Glutamatergic neuron (in vitro differentiated cells): Measurements from ENCODE around the gene KATNAL2. TPM values are rescaled to one million over a fixed set of nuclear protein-coding genes. Genes with fewer than 3 reads are reported as not detected.

ENCODE experiments used
- DNase-seq: peaks from one replicate; pipeline ENCODE4 v3.0.0; 2022
- H3K27ac Mint-ChIP-seq: one replicate; pipeline ENCODE4 v1.8.0; 2020; ENCODE audit warnings: mild to moderate bottlenecking, mixed read lengths, inconsistent platforms; ENCODE audit not compliant: unreplicated experiment
- H3K27me3 Mint-ChIP-seq: one replicate; pipeline ENCODE4 v1.8.0; 2020; ENCODE audit warnings: mild to moderate bottlenecking, moderate library complexity, mixed read lengths, inconsistent platforms; ENCODE audit not compliant: unreplicated experiment
- H3K36me3 Mint-ChIP-seq: one replicate; pipeline ENCODE4 v1.8.0; 2020; ENCODE audit warnings: mild to moderate bottlenecking, mixed read lengths, inconsistent platforms; ENCODE audit not compliant: unreplicated experiment
- H3K4me1 Mint-ChIP-seq: one replicate; pipeline ENCODE4 v1.8.0; 2020; ENCODE audit warnings: mild to moderate bottlenecking, low read depth, mixed read lengths, inconsistent platforms; ENCODE audit not compliant: unreplicated experiment
- H3K4me3 Mint-ChIP-seq: one replicate; pipeline ENCODE4 v1.8.0; 2020; ENCODE audit warnings: mild to moderate bottlenecking, mixed read lengths, inconsistent platforms; ENCODE audit not compliant: unreplicated experiment
- H3K9me3 Mint-ChIP-seq: one replicate; pipeline ENCODE4 v1.8.0; 2020; ENCODE audit warnings: mild to moderate bottlenecking, moderate library complexity, mixed read lengths, inconsistent platforms; ENCODE audit not compliant: unreplicated experiment
- total RNA-seq: library from RNA; stranded (reverse); fragmentation: NEBNext Ultra II Directional; extraction: Animal tissue kit (Norgen Biotek cat#: 25700); gene quantifications from one replicate; pipeline ENCODE4 v1.2.1, GENCODE V29; 2021; ENCODE audit not compliant: unreplicated experiment
- TF ChIP-seq, protein P1 (sequence below): fragments of 200-600 bp; sonication (generic); IDR thresholded peaks from one replicate; pipeline ENCODE4 v1.5.0; 2021; ENCODE audit not compliant: partially characterized antibody, unreplicated experiment

Gene KATNAL2
- total RNA-seq, 1 donor from 2014 or later = 2.4 TPM

DNA sequence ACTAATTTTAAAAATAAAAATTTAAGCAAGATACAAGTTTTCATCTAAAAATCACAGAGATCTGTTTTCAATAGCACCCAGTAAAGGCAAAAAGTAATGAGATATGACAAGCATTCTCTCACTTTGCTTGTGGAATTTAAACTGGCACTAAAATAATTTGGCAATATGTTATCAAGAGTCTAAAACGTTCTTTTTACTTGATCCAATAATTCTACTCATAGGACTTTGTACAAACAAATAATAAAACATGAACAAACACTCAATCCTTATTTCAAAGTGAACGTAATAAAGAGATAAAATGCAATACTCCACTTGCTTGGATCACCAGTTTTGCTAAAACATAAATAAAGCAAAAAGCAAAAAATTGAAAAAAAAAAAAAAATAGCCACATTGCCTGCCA, 30.5 kb upstream of the KATNAL2 start:
- Mint-ChIP-seq H3K4me1 (no peaks in the 10 kb centered on the region), H3K27me3 (no peaks in the 10 kb centered on the region), H3K27ac (no peak overlapping the region), H3K9me3 (peaks cover 10% of the 10 kb centered on the region), H3K36me3 (peaks cover 25% of the 10 kb centered on the region), H3K4me3 (no peak overlapping the region)
- DNase-seq = no peak
- TF ChIP-seq, protein P1, sequence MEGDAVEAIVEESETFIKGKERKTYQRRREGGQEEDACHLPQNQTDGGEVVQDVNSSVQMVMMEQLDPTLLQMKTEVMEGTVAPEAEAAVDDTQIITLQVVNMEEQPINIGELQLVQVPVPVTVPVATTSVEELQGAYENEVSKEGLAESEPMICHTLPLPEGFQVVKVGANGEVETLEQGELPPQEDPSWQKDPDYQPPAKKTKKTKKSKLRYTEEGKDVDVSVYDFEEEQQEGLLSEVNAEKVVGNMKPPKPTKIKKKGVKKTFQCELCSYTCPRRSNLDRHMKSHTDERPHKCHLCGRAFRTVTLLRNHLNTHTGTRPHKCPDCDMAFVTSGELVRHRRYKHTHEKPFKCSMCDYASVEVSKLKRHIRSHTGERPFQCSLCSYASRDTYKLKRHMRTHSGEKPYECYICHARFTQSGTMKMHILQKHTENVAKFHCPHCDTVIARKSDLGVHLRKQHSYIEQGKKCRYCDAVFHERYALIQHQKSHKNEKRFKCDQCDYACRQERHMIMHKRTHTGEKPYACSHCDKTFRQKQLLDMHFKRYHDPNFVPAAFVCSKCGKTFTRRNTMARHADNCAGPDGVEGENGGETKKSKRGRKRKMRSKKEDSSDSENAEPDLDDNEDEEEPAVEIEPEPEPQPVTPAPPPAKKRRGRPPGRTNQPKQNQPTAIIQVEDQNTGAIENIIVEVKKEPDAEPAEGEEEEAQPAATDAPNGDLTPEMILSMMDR = no peak

DNA sequence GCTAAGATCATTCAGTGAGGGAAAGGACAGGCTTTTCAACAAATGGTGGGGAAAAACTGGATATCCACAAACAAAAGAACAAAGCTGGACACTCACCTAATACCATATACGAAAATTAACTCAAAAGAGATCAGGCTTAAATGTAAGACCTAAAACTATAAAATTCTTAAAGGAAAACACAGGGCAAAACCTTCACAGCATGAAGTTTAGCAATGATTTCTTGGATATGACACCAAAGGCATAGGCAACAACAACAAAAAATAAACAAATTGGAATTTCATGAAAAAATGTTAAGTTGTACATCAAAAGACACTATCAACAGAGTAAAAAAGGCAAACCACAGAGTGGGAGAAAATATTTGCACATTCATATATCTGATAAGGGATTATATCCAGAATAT, 28.4 kb upstream of the KATNAL2 start:
- Mint-ChIP-seq H3K27me3 (no peaks in the 10 kb centered on the region), H3K4me1 (no peaks in the 10 kb centered on the region), H3K9me3 (peaks cover 10% of the 10 kb centered on the region), H3K36me3 (peaks cover 25% of the 10 kb centered on the region), H3K4me3 (no peak overlapping the region), H3K27ac (no peak overlapping the region)
- DNase-seq = no peak
- TF ChIP-seq, protein P1 = no peak

DNA sequence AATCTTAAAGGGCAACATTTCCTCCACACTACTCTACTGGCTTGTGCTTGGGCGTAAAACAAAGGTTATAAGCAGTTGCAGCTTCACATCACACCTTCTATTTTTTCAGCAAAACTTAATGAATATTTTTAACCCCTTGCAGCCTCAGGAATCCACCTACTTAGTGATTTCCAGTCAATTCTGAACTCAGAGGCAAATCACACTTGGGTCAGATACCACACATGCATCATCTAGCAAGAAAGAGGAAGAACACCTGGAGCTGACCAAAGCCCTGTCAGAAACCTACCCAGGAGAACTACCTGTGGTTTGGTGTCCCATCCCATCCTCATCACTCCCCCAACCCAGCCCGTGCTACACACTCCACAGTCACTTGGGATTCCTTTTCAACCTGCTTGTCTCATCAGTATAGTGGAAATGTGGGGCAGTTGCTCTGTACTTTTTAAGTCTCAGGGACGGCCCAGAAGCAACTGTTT, 25.6 kb upstream of the KATNAL2 start:
- no peak overlapping the region for H3K4me3 Mint-ChIP-seq
- no peaks in the 10 kb centered on the region for H3K27me3 Mint-ChIP-seq
- H3K27ac Mint-ChIP-seq = no peak overlapping the region
- DNase-seq = no peak
- H3K36me3 Mint-ChIP-seq = peaks cover 25% of the 10 kb centered on the region
- H3K9me3 Mint-ChIP-seq = peaks cover 10% of the 10 kb centered on the region
- H3K4me1 Mint-ChIP-seq = no peaks in the 10 kb centered on the region
- TF ChIP-seq, protein P1 = no peak

DNA sequence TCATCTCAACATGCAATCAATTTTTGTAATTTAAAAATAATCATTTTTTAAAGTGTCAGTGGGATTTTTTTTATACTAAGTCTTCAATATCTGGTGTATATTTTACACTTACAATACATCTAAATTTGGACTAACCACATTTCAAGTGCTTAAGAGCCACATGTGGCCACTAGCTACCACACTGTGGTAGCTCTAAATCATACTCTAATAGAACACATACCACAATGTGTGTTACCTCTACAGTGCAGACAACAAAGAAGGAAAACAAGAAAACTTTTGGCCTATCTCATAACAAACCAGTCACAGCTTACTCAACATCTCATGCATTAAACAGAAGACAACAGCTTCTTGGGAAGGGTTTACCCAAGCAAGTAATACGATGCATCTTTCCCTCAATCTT, 24.6 kb upstream of the KATNAL2 start:
- Mint-ChIP-seq H3K27ac (no peak overlapping the region), H3K4me3 (no peak overlapping the region), H3K4me1 (no peaks in the 10 kb centered on the region), H3K36me3 (peaks cover 25% of the 10 kb centered on the region), H3K9me3 (peaks cover 9% of the 10 kb centered on the region), H3K27me3 (no peaks in the 10 kb centered on the region)
- TF ChIP-seq, protein P1 = no peak
- no peak for DNase-seq

DNA sequence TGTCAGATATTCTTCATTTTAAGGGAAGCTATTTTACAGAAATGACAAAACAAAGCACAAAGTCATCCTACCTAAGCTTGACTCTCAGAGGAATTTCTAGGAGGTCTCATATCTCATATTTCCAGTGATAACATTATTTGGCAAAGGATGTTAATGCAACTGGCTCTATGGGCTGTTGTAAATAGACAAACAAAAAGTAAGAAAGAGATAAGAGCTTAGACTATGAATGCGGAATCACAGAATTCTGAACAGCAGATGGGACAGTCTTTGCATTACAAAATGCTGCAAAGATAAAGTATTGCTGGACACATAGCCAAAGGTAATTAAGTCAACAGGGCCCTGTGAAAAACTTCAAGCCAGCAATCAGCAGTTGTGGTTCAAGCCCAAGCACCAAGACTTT, 24.0 kb upstream of the KATNAL2 start:
- peaks cover 9% of the 10 kb centered on the region for H3K9me3 Mint-ChIP-seq
- TF ChIP-seq, protein P1 = no peak
- H3K27me3 Mint-ChIP-seq = no peaks in the 10 kb centered on the region
- no peak overlapping the region for H3K27ac Mint-ChIP-seq
- no peak for DNase-seq
- H3K4me3 Mint-ChIP-seq = no peak overlapping the region
- H3K36me3 Mint-ChIP-seq = peaks cover 22% of the 10 kb centered on the region
- H3K4me1 Mint-ChIP-seq = no peaks in the 10 kb centered on the region
